NCI-H226 (cell line): ENCODE measurements around the gene NOS2.
"Not testable (repeated sequence)": the region's sequence is repeated elsewhere in the genome, so short reads cannot be mapped to it uniquely, and the experiment has no call there.

Experiments
- DNase-seq: peaks from one replicate; pipeline ENCODE4 v3.0.0-alpha.2; 2015

The NOS2 gene

GRCh38 chr17:27800522-27800921, at the start of gene NOS2:
Gene NOS2 (minus strand): TSS chr17:27800529. CDS start chr17:27798809, 1,720 bp downstream.
- DNase-seq = no peak

- DNase-seq = no peak
Observed at GRCh38 chr17:27849474-27850185, 49.3 kb upstream of the NOS2 start.

- DNase-seq = no peak
Observed at GRCh38 chr17:27848931-27849330, 48.6 kb upstream of the NOS2 start.

- not testable (repeated sequence) for DNase-seq
Observed at GRCh38 chr17:27846808-27847307, 46.5 kb upstream of the NOS2 start.

GRCh38 chr17:27846042-27846655, 45.8 kb upstream of the NOS2 start:
- no peak for DNase-seq

GRCh38 chr17:27845264-27846041, 45.1 kb upstream of the NOS2 start:
- no peak for DNase-seq

- no peak for DNase-seq
Observed at GRCh38 chr17:27840688-27841087, 40.4 kb upstream of the NOS2 start.

- DNase-seq = not testable (repeated sequence)
Observed at GRCh38 chr17:27840406-27840678, 40.0 kb upstream of the NOS2 start.

- not testable (repeated sequence) for DNase-seq
Observed at GRCh38 chr17:27839571-27840405, 39.5 kb upstream of the NOS2 start.

- DNase-seq = not testable (repeated sequence)
Observed at GRCh38 chr17:27838607-27839006, 38.3 kb upstream of the NOS2 start.

GRCh38 chr17:27837769-27838168, 37.4 kb upstream of the NOS2 start:
- DNase-seq = not testable (repeated sequence)

GRCh38 chr17:27836651-27837050, 36.3 kb upstream of the NOS2 start:
- DNase-seq = no peak

GRCh38 chr17:27834571-27834970, 34.2 kb upstream of the NOS2 start:
- no peak for DNase-seq

- DNase-seq = no peak
Observed at GRCh38 chr17:27832831-27833230, 32.5 kb upstream of the NOS2 start.

- not testable (repeated sequence) for DNase-seq
Observed at GRCh38 chr17:27829888-27830287, 29.6 kb upstream of the NOS2 start.

- not testable (repeated sequence) for DNase-seq
Observed at GRCh38 chr17:27829143-27829711, 28.9 kb upstream of the NOS2 start.

GRCh38 chr17:27825459-27825858, 25.1 kb upstream of the NOS2 start:
- DNase-seq = no peak

- no peak for DNase-seq
Observed at GRCh38 chr17:27824745-27825144, 24.4 kb upstream of the NOS2 start.

GRCh38 chr17:27824176-27824715, 23.9 kb upstream of the NOS2 start:
- no peak for DNase-seq

GRCh38 chr17:27822108-27822507, 21.8 kb upstream of the NOS2 start:
- DNase-seq = not testable (repeated sequence)

GRCh38 chr17:27821318-27821717, 21.0 kb upstream of the NOS2 start:
- no peak for DNase-seq

GRCh38 chr17:27819145-27819544, 18.8 kb upstream of the NOS2 start:
- DNase-seq = no peak
